WTC11 (cell line): ENCODE measurements around the gene WDR75. TPM values are rescaled to one million over a fixed set of nuclear protein-coding genes. Genes with fewer than 3 reads are reported as not detected.

Source experiments
- ARID4B ChIP-seq: sonication (generic); formaldehyde crosslinking; IDR thresholded peaks from 2 replicates; pipeline ENCODE4 v1.8.0; 2023; ENCODE audit warnings: missing genetic modification reagents, mild to moderate bottlenecking, borderline replicate concordance
- ATF1 ChIP-seq: sonication (generic); formaldehyde crosslinking; IDR thresholded peaks from 2 replicates; pipeline ENCODE4 v1.8.1; 2023; ENCODE audit warnings: mild to moderate bottlenecking, moderate library complexity, missing genetic modification reagents
- ATF6 ChIP-seq: sonication (generic); formaldehyde crosslinking; IDR thresholded peaks from 2 replicates; pipeline ENCODE4 v1.8.1; 2023; ENCODE audit warnings: mild to moderate bottlenecking, missing genetic modification reagents
- E2F4 ChIP-seq: sonication (generic); formaldehyde crosslinking; IDR thresholded peaks from 2 replicates; pipeline ENCODE4 v1.8.1; 2022; ENCODE audit warnings: low read depth, mild to moderate bottlenecking, moderate library complexity, missing genetic modification reagents, borderline replicate concordance
- ELF4 ChIP-seq: sonication (generic); formaldehyde crosslinking; IDR thresholded peaks from 2 replicates; pipeline ENCODE4 v1.8.1; 2022; ENCODE audit warnings: low read depth, mild to moderate bottlenecking, moderate library complexity, missing genetic modification reagents
- ERG ChIP-seq: fragments of 250-450 bp; sonication (Bioruptor Pico); IDR thresholded peaks from 2 replicates; pipeline ENCODE4 v1.8.0; 2021; ENCODE audit warnings: mild to moderate bottlenecking
- FOXP4 ChIP-seq: sonication (generic); formaldehyde crosslinking; IDR thresholded peaks from 2 replicates; pipeline ENCODE4 v1.8.0; 2022; ENCODE audit warnings: mild to moderate bottlenecking, missing genetic modification reagents
- GRHL2 ChIP-seq: fragments of 250-450 bp; sonication (Bioruptor Pico); IDR thresholded peaks from 2 replicates; pipeline ENCODE4 v1.8.0; 2022; ENCODE audit warnings: mild to moderate bottlenecking, moderate library complexity; ENCODE audit not compliant: insufficient replicate concordance, severe bottlenecking
- GTF2I ChIP-seq: fragments of 250-450 bp; sonication (Bioruptor Pico); conservative IDR thresholded peaks from 2 replicates; pipeline ENCODE4 v1.4.0; 2021; ENCODE audit warnings: mild to moderate bottlenecking
- IRF2 ChIP-seq: sonication (generic); formaldehyde crosslinking; IDR thresholded peaks from 2 replicates; pipeline ENCODE4 v1.8.0; 2022; ENCODE audit warnings: low read depth, missing genetic modification reagents, borderline replicate concordance
- JAZF1 ChIP-seq: fragments of 250-450 bp; sonication (Bioruptor Pico); IDR thresholded peaks from 2 replicates; pipeline ENCODE4 v1.9.0; 2021; ENCODE audit warnings: moderate library complexity, mild to moderate bottlenecking, inconsistent platforms
- JUN ChIP-seq: sonication (generic); formaldehyde crosslinking; IDR thresholded peaks from 2 replicates; pipeline ENCODE4 v1.8.0; 2023; ENCODE audit warnings: mild to moderate bottlenecking, missing genetic modification reagents
- MAX ChIP-seq: sonication (generic); formaldehyde crosslinking; IDR thresholded peaks from 2 replicates; pipeline ENCODE4 v1.8.0; 2022; ENCODE audit warnings: mild to moderate bottlenecking, missing genetic modification reagents
- MLX ChIP-seq: sonication (generic); formaldehyde crosslinking; IDR thresholded peaks from 2 replicates; pipeline ENCODE4 v1.8.1; 2023; ENCODE audit warnings: mild to moderate bottlenecking, missing genetic modification reagents, moderate library complexity
- NFE2L1 ChIP-seq: sonication (generic); formaldehyde crosslinking; IDR thresholded peaks from 2 replicates; pipeline ENCODE4 v1.8.1; 2023; ENCODE audit warnings: missing genetic modification reagents
- NR1H2 ChIP-seq: sonication (generic); formaldehyde crosslinking; IDR thresholded peaks from 2 replicates; pipeline ENCODE4 v1.9.0; 2021; ENCODE audit warnings: mild to moderate bottlenecking, moderate library complexity, missing genetic modification reagents
- NR2C2 ChIP-seq: sonication (generic); formaldehyde crosslinking; IDR thresholded peaks from 2 replicates; pipeline ENCODE4 v1.8.0; 2022; ENCODE audit warnings: mild to moderate bottlenecking, missing genetic modification reagents
- NR3C1 ChIP-seq: sonication (generic); formaldehyde crosslinking; conservative IDR thresholded peaks from 2 replicates; pipeline ENCODE4 v1.8.1; 2023; ENCODE audit warnings: low read depth, mild to moderate bottlenecking, missing genetic modification reagents
- OVOL2 ChIP-seq: fragments of 250-450 bp; sonication (Bioruptor Pico); IDR thresholded peaks from 2 replicates; pipeline ENCODE4 v1.9.0; 2021; ENCODE audit warnings: mild to moderate bottlenecking, borderline replicate concordance
- RORB ChIP-seq: fragments of 250-450 bp; sonication (Bioruptor Pico); IDR thresholded peaks from 2 replicates; pipeline ENCODE4 v1.9.0; 2021; ENCODE audit warnings: mild to moderate bottlenecking
- SP1 ChIP-seq: sonication (generic); formaldehyde crosslinking; conservative IDR thresholded peaks from 2 replicates; pipeline ENCODE4 v1.8.1; 2022; ENCODE audit warnings: missing genetic modification reagents
- TEAD1 ChIP-seq: sonication (generic); formaldehyde crosslinking; IDR thresholded peaks from 2 replicates; pipeline ENCODE4 v1.8.0; 2022; ENCODE audit warnings: mild to moderate bottlenecking, missing genetic modification reagents
- TEAD4 ChIP-seq: sonication (generic); formaldehyde crosslinking; IDR thresholded peaks from 2 replicates; pipeline ENCODE4 v1.8.0; 2022; ENCODE audit warnings: mild to moderate bottlenecking, missing genetic modification reagents
- ZNF263 ChIP-seq: sonication (generic); formaldehyde crosslinking; IDR thresholded peaks from 2 replicates; pipeline ENCODE4 v1.8.1; 2022; ENCODE audit warnings: low read depth, mild to moderate bottlenecking, moderate library complexity, missing genetic modification reagents
- total RNA-seq: library from RNA; stranded (reverse); gene quantifications from 3 replicates; pipeline ENCODE4 v1.2.3, GENCODE V29; 2021

The WDR75 gene
- total RNA-seq, 1 experiment from 2014 or later = 68.3 TPM

GRCh38 chr2:189440947-189441708 is at the start of gene WDR75 (continued):
- no peak for TF ChIP-seq ATF6
- TF ChIP-seq FOXP4 (CRISPR knock-in tag) = no peak; the same call in 1 of the 2 replicates
- peak; percentile 62 for TF ChIP-seq SP1 (CRISPR knock-in tag)
- no peak for TF ChIP-seq NR2C2 (CRISPR knock-in tag)
- no peak for TF ChIP-seq GRHL2 (CRISPR knock-in tag)
- TF ChIP-seq ZNF263 (CRISPR knock-in tag) = no peak
- TF ChIP-seq ATF1 = no peak
- TF ChIP-seq E2F4 (CRISPR knock-in tag) = no peak
- no peak for TF ChIP-seq ELF4 (CRISPR knock-in tag)
- no peak for TF ChIP-seq ARID4B (CRISPR knock-in tag)
- no peak for TF ChIP-seq IRF2 (CRISPR knock-in tag)
- TF ChIP-seq MAX (CRISPR knock-in tag) = peak; percentile 79
- no peak for TF ChIP-seq ERG (CRISPR knock-in tag)
- no peak for TF ChIP-seq OVOL2 (CRISPR knock-in tag)
- no peak for TF ChIP-seq MLX
- no peak for TF ChIP-seq TEAD4 (CRISPR knock-in tag)
- no peak for TF ChIP-seq RORB
- no peak for TF ChIP-seq NFE2L1 (CRISPR knock-in tag)
- no peak for TF ChIP-seq NR3C1 (CRISPR knock-in tag)
- no peak for TF ChIP-seq NR1H2
- no peak for TF ChIP-seq GTF2I
- no peak for TF ChIP-seq JAZF1 (CRISPR knock-in tag)
- TF ChIP-seq TEAD1 (CRISPR knock-in tag) = 0 out of 2 replicates have a peak, but pooled peaks have one; percentile 46
- TF ChIP-seq JUN (CRISPR knock-in tag) = no peak
